Measurements from ENCODE around the gene RAB40C.

The RAB40C gene

DNA sequence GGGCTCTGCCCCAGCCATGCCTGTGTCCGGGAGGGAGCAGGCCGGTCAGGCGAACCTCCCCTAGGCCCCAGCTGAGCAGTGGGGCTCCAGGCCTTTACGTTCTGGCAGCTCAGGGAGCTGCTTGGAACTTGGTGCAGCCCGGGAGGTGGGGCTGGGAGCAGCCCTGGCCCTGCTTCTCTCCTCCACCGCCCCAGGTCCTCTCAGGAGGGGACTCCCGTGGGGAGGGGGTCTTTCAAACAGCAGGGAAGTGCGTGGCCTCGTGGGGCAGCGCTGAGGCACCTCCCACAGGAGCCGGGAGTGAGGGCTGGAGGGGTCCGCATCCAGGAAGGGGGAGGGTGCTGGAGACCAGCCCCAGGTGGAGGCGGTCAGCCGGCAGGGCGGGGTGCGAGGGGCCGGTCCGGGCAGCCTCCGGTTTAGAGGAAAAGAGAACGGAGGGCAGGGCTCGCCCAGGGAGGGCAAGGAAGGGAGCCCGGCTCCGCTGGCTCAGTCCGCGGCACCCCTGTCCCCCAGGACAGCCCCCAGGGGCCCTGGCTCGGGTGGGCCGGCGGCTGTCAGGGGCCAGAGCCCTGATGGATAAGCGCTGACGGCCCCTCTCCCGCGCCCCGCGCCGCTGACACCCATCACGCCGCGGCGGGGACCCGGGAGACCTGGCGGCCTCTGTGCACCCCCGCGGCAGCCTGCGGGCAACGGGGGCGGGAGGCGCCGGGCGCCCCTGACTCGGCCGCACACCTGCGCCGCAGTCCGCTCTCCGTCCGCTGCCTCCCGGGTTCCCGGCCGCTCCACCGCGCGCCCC, 30.3 kb upstream of the RAB40C start:
- DNase-seq, result no peak

DNA sequence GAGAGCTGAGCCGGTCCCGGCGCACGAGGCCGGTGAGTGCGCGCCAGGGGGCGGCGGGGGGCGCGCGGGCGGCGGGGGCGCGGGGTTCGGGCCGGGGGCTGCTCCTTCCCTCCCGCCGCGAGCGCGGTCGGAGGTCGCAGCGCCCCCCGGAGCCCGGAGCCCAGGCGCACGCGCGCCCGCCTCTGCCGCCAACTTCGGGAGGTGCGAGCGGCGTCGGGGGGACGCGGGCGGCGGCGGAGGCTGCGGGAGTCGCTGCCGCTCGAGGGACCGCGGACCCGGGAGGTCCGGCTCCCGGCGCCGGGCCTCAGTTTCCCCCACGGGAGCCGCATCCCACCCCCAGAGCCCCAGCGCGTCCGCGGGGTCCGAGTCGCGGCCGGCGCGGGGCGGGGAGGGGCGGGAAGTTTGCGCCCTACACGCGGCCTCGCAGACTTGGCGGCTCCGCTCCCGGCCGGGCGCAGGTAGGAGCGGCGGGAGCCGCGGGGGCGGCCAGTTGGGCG, 29.6 kb upstream of the RAB40C start, which contains the start of gene PRR35:
TSS of gene PRR35 (plus strand) at position 191 of the 497 bp plus-strand sequence. CDS start 2,901 bp downstream, outside the sequence.
- DNase-seq, result no peak

DNA sequence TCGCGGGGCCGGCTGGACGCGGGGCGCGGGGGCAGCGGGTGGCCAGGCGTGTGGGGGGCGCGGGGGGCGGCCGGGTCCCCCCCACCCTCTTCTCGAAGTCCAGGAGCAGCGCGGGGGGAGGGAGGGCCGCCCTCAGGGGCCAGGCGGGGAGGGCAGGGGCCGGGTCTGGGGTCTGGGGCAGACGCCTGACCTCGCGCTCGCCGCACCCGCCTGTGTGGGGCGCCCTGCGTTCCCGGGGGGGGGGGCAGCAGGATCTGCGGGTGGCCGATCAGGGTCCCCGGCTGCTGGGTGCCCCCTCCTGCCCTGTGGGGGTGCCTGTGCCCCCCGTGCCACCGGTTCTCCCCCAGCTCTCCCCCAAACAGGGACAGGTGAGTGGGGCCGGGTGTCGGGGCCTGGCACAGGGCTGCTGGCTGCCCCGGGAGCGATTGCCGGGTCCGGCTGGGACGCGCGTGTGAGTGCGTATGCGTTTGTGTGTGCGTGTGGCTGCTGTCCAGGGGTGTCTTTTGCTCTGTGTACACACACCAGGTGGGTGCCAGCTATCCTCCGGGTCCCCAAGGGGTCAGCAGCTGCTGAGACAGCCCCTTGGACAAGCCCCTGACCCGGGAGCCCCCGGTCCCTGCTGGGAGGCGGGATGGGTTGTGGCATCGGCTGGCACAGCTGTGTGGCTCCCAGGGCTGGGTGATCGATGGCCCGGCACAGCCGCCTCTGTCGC, 29.0 kb upstream of the RAB40C start:
- no peak for DNase-seq

DNA sequence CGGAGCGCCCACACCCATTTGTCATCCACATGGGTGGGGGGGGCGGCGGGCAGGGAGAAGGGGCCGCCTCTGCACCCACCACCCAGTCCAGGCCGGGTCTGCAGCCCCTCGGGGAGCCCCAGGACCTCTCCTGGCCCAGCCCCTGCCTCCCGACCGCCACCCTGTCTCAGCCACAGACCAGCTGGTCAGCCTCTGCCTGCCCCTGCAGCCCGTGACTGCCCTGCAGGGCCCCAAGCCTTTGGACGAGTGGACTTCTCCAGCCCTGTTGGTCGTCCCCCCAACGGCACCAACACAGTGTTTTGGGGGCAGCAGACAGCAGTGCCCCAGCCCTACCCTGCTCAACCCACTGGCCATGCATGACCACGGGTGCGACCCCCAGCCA, 28.5 kb upstream of the RAB40C start:
- DNase-seq, result no peak

DNA sequence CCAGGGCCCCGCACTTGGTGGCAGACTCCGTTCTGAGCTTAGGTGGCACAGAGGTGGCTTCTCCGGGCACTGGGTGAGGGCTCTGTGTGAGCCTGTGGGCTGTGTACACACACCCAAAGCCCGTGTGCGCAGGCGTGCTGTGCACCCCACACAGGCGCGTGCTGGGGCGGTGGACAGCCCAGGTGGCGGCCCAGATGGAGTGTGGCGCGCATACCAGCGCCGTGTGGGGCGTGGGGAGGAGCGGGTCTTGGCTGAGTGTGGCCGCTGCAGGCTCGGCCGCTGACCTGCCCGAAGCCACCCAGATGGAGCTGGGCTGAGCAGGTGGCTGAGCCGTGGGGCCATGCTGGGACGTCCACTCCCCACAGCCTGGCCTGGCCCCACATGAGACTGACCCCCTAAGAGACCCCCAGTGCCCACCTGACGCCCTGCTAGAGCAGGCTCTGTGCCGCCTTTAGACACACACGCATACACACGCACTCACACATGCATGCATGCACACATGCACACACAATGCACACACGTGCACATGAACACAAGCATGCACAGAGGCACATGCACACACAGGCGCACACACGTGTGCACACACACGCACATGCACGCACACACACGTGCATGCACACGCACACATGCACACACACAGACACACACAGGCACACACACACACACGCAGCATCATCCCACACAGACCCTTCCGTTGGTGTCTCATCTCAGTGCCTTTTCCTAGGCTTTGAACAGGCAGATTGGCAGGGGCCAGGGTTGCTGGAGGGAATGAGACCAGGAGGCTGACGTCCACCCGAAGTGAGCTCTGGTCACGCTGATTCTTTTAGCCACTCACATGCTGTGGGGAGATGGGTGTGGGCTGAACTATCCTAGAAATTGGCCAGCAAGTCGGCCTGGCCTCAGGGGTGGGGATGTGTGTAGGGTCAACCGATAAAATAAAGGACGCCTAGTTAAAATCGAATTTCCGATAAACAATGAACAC, 27.6 kb upstream of the RAB40C start:
- DNase-seq, result no peak

DNA sequence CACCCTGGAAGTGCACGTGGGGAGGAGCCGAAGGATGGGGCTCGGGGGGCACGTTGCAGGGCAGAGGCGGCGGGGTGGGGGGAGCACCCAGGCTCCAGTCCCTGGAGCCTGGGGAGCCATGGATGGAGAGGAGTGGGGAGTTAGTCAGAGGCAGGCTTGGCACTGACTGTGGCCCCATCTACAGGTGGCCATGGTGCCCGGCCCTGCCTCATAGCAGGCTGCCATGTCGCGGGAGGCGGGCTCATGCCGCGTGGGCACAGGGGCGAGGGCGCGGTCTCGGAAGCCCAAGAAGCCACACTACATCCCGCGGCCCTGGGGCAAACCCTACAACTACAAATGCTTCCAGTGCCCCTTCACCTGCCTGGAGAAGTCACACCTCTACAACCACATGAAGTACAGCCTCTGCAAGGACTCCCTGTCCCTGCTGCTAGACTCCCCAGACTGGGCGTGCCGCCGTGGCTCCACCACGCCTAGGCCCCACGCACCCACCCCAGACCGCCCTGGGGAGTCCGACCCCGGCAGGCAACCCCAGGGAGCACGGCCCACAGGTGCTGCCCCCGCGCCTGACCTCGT, 26.7 kb upstream of the RAB40C start:
- DNase-seq, result no peak

DNA sequence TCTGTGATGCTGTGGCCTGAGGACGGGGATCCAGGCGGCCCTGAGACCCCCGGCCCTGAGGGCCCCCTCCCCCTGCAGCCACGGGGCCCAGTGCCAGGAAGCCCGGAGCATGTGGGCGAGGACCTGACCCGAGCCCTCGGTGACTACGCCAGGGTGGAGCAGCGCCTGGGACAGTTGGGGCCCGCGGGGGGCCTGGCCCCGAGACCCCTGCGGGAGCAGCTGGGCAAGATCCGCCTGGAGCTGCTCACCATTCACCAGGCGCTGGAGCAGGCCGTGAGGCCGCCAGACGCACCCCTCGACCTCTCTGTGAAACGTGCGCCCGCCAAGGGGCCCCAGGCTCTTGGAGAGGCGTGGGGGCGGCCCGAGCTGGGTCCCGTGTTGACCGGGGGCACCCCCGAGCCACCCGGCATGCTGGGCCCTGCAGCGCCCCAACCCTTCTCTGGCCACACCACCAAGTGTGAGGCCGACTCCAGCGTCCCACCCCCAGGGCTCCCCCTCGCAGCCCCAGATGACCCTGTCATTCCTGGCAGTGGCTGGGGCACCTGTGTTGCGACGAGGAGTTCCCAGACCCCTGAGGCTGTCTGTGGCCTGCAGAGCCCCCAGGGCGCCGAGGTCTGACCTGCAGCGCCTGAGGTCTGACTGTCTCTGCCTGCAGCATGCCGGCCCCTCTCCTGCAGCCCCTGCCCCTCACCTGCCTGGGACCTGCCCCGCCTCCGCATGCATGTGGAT, 25.0 kb upstream of the RAB40C start:
- no peak for DNase-seq

DNA sequence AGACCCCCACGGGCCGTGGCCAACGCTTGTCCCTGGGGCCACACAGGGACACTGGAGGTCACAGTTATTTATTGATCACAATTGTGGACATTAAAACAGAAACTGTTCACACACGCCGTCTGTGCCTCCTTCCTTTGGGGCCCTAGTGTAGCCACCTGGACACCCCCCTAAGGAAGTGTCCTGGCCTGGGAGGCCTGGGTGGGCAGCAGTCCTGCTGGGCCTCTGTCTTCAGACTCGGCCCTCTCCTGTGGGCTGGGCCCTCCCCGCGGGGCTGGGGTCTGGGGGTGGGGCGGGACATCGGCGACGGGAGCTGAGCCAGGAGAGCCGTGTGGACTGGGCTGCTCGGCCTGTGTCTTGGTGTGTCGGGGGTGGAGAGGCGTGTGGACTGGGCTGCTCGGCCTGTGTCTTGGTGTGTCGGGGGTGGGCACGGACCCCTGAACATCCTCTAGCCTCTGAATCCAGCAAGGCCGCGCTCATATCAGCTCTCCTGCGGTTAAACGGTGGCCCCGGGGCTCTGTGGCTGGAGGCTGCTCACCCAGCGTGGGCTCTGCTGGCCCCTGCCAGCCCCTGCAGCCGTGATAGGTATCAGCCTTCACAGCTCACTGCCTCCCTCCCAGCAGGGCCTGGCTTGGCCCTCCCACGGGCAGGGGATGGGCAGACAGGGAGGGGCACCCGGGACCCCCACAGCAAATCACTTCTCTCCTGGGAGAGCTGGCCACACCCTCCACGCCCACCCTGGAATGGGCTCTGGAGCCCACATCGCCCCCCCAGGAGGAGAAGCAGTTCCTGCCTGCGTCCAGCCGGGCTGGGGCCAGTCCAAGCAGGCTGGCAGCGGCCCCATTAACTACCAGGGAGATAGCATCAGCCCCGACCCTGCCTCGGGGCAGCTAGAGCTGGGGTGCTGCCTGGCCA, 24.2 kb upstream of the RAB40C start:
- no peak for DNase-seq

DNA sequence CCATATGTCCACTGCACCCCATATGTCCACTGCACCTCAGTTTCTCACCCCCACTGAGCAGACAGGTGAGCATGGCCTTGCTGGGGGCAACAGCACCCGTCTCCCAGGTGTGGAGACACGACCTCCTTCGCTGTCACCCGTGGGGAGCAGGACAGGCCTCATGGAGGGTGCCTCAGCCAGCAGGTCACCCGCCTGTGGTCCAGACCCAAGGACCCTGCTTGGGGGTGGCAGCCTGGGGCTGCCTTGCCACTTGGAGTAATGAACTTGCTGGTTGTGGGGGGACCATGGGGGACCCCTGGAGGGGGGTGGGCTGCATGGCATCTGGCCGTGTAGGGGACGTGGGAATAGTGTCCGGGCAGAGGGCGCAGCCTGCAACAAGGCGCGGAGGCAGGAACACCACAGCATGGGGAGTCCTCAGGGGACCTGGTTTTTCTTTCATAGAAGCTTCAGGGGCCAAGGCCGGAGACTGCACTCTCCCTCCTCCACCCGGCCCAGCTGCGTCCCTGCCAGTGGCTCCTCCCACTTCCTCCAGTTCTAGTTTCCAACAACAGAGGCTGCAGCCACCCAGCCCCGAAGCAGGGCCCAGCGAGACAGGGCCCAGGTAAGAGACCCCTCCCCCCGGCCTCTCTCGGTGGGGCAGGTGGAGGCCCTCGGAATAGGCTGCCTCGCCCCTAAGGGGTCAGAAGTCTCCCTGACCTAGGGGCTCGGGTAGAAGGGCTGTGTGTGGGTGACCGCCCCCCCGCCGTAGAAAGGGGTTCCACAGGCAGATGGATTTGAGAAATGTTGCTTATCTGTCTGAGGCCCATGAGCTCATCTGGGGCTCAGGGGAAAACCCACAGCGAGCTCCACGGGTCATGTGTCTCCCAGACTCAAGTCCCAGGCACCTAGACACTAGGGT, 23.1 kb upstream of the RAB40C start, which contains the start of gene NHLRC4:
TSS of gene NHLRC4 (plus strand) at position 531 of the 898 bp plus-strand sequence. CDS start 1,043 bp downstream, outside the sequence.
- DNase-seq, result peak; percentile 71

DNA sequence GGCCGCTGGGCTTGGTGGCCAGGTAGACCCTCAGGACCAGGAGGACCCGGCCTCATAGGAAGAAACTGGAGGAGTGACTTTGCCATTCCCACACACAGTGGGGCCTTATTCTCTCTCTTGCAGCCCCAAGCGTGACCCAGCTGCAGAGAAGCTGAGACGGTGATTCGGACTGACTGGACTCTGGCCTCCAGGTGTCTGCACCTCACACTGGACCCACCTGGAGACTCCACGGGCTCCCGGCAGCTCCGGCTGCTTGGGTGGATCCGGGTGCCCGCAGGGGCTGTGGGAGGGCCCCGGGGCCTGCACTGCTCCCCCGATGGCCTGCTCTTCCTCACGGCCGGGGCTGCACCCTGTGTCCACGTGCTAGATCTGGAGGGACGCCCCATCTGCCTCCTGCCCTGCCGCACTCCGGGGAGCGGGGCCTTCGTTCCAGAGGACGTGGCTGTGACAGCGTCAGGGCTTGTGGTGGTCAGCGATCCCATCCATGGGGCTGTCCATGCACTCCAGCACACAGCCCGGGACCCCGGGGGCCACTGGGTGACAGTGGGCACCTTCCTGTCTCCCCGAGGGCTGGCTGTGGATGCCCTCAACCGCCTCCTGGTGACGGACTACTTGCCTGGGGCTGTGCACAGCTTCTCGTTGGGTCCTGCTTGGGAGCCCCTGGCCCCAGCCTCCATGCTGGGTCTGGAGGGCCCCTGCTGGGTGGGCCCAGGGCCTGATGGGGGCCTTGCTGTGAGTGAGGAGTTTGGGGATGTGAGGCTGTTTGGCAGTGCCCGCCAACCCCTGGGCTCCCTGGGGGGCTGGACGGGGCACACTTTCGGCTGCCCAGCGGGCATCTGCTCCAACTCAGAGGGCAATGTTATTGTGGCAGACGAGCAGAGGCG, 22.3 kb upstream of the RAB40C start:
- DNase-seq, result no peak

DNA sequence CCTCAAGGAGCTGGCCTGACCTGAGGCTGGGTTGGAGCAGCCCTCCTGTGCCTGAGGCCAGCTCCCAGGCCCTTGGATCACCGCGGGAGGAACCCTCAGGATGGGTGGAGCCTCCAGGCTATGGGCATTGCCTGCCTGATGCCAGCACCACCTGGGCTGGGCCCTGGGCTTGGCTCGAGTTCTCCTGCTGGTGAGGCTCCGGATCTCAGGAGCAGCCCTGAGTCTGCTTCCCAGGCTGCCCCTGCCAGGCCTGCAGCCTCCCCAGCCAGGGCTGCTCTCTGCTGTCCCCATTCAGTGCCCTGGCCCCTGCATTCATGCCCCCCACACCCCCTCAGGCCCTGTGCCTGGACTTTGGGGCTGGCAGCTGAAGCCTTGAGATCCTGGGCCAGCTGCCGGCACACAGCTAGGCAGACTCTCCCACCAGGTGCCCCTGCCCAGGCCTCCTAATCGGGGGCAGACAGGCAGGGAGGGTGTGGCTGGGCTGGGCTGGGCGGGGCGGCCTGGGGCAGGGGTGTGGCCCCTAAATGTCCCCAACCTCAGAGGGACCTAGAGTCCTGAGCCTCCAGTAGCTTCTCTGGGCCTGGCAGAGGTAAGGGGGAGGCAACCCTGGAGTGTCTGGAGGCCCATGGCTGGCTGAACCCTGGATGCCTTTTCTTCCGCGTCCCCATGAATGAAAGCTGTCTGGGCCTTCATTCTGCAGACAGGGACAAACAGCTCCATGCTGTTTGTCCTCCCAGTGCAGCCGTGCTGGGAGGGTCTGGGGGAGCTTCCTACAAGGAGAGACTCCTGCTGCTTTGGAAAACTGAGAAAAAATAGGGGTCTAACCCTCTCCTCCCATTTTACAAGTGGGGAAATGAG, 21.2 kb upstream of the RAB40C start:
- no peak for DNase-seq

DNA sequence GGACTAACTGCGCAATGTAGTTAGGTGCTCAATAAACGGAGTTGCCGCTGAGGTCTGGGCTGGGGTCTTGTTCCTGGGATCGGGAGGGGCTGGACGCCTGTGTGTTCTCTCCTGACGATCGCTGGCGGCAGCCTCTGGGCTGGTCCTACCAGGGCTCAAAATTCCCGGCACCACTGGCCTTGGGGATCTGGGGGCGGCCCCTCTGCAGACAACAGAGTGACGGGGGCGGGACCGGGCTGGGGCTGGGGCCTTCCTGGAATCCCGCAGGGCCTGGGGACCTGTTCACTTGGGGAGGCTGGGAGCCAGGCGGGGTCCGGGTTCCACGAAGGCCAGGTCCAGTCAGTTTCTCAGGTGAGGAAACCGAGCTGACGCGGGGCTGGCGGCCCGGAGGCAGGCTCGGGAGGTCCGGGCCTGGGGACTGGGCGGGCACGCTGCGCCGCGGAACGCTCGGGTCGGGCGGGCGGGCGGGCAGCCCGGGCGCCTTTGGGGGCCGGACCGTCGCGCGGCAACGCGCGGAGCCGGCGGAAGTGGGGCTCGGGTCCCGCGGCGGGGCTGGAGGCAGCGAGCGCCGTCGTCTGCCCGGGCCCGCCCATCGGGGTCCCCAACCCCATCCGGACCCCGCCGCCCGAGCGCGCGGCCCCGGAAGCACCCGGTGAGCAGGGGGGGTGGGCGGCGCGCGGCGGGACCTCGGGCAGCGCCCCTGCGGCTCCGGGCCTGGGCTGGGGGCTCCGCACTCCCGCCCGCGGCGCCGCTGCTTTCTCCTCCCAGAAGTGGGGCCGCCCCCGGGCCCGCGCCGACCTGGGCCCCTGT, 20.2 kb upstream of the RAB40C start, which contains the start of gene PIGQ:
TSS of gene PIGQ (plus strand) at position 524 of the 810 bp plus-strand sequence. CDS start 4,107 bp downstream, outside the sequence.
- DNase-seq, result peak; percentile 72

DNA sequence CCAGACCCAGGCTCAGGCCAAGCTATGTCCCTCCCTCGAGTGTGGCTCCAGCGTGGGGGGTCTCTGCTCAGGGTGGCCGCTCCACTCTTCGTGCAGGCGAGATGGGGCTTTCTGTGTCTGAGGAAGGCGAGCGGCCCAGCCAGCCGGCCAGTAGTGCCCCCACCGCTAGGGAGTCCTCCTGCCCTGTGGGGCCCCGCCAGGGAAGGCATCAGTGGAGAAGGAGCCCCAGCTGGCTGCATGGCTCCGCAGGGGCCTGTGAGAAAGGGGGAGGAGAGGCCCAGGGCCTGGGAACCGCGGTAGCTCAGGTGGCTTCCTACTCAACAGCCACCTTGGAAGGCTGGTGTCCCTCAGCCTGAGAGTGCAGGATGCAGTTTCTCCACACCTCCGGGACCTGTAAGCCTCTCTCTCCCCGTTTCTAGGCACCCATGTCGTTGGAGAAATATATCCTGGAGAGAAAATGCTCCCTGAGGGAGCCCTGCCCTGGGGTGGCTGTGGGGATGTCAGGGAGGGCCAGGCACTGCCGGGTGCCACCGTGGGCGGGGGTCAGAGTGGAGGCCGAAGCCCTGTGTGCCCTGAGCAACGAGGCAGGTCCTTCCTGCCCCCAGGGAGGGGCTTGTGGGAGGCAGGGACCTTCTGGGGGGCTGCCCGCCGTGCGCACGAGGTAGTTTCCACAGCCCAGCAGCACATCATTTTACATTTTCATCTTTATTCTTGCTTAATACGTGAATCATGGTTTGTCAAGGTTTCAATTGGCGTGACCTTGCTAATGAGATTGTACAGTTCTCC, 16.8 kb upstream of the RAB40C start:
- DNase-seq, result no peak

DNA sequence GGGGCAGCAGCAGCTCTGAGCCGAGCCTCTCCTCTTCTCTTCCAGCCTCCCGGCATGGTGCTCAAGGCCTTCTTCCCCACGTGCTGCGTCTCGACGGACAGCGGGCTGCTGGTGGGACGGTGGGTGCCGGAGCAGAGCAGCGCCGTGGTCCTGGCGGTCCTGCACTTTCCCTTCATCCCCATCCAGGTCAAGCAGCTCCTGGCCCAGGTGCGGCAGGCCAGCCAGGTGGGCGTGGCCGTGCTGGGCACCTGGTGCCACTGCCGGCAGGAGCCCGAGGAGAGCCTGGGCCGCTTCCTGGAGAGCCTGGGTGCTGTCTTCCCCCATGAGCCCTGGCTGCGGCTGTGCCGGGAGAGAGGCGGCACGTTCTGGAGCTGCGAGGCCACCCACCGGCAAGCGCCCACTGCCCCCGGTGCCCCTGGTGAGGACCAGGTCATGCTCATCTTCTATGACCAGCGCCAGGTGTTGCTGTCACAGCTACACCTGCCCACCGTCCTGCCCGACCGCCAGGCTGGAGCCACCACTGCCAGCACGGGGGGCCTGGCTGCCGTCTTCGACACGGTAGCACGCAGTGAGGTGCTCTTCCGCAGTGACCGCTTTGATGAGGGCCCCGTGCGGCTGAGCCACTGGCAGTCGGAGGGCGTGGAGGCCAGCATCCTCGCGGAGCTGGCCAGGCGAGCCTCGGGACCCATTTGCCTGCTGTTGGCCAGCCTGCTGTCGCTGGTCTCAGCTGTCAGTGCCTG, 15.7 kb upstream of the RAB40C start:
- DNase-seq, result no peak
